MM.1S (cell line): ENCODE measurements around the gene FAM120B.

ENCODE experiments used
- EZH2phosphoT487 ChIP-seq: fragments of 300-600 bp; sonication (generic); IDR thresholded peaks from 2 replicates; pipeline ENCODE4 v1.6.1; 2018; ENCODE audit warnings: antibody characterized with exemption, low read length
- TF ChIP-seq, protein P1 (sequence below): fragments of 300-600 bp; sonication (generic); IDR thresholded peaks from 2 replicates; pipeline ENCODE4 v1.5.1; 2016; ENCODE audit warnings: antibody characterized with exemption, low read length, mixed read lengths

DNA sequence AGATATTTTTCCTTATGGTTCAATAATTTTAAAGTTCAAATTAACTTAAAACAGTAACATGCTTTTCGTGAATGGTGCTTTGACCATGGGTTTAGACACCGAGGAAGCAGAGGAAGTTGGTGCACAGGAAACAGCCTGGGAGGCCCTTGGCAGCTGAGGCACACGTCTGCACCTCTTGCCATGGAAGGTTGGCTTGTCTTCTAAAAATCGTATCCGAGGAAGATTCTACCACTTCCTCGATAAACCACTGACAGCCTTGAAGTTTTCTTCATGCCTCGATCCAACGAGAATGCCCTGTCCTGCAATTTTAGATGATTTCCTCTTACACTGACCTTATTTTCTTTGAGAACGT lies 27.8 kb upstream of the FAM120B start:
- TF ChIP-seq, protein P1, sequence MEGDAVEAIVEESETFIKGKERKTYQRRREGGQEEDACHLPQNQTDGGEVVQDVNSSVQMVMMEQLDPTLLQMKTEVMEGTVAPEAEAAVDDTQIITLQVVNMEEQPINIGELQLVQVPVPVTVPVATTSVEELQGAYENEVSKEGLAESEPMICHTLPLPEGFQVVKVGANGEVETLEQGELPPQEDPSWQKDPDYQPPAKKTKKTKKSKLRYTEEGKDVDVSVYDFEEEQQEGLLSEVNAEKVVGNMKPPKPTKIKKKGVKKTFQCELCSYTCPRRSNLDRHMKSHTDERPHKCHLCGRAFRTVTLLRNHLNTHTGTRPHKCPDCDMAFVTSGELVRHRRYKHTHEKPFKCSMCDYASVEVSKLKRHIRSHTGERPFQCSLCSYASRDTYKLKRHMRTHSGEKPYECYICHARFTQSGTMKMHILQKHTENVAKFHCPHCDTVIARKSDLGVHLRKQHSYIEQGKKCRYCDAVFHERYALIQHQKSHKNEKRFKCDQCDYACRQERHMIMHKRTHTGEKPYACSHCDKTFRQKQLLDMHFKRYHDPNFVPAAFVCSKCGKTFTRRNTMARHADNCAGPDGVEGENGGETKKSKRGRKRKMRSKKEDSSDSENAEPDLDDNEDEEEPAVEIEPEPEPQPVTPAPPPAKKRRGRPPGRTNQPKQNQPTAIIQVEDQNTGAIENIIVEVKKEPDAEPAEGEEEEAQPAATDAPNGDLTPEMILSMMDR, result no peak
- no peak for TF ChIP-seq EZH2phosphoT487
